ENCODE measurements around the gene B4GALT2.

The B4GALT2 gene

DNA sequence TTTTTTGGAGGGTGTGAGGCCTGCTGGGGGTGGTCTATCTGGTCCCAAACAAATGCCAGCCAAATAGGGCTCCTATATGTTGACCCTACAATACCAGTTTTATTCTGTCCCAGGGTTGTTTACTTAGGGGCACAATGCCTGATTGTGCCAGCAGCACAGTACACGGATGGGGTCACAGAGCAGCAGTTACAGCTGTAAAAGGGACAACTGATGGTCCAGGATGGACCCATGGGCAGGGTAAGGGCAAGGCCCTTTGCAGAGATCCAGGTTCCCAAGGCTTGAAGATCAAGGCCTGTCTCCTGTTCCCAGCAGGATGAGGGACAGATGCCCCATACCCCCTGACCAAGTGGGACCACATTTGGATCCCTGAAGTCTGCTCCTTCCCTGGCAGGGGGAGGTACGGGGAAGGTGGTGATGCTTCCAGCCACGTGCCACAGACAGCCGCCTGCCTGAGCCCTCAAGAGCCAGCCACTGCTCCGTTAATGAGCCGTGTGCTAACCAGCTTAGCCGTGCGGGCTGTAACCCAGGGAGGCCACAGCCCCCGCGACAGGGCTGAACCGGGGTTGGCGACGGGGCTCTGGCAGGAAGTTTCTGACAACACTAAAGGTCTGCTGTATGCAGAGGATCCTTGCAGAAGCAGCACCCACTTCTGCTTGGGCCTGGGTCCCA is 34.1 kb downstream of the B4GALT2 start:
- no peak for DNase-seq

DNA sequence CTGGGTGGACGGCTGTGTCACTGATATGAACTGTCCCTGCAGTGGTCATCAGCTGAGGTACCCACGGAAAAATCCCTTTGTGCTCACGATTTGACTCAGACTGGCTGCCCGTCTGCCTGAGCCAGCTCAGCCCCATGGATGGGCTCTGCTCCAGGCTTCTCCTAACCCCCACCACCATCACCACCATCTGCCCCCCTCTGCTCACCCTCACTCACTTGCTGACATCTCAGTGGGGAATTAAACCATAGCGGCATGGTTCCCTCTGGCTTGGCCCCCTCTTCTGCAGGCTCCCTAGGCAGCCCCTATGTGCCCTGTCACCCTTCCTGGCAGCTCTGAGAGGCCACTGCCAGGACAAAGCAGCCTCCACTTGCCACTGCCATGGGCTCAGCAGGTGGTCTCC is 34.9 kb downstream of the B4GALT2 start:
- no peak for DNase-seq

DNA sequence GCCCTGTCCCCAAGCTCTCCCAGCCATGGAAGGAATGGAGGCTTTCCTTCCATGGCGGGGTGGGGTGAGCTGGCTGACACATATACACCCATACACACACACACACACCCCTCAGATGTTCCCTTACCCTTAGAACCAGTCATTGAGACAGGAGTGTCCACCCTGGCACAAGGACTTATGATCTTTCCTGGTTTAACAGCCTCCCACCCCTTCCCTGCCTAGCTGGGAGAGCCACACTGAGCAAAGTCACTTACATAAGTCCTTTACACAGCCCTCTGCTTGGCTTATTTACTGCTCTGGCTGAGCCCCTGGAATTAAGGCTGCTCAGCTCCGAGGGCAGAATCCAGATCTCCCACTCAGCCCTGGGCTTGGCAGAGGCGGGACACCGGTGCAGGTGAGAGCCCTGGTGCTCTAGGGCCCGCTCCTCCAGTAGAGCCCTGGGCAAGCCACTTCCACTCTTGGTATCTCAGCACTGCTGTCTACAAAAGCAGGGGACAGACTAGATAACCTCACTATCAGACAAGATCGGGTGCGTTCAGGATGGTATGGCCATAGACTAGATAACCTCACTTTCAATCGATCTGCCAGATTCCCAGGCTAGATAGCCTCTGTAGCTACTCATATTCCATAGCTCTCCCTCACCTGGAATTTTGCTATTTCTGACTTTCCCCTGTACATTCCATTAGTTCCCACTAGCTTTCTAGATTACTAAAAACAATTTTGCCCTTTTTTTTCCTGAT is 35.5 kb downstream of the B4GALT2 start:
- DNase-seq = no peak

DNA sequence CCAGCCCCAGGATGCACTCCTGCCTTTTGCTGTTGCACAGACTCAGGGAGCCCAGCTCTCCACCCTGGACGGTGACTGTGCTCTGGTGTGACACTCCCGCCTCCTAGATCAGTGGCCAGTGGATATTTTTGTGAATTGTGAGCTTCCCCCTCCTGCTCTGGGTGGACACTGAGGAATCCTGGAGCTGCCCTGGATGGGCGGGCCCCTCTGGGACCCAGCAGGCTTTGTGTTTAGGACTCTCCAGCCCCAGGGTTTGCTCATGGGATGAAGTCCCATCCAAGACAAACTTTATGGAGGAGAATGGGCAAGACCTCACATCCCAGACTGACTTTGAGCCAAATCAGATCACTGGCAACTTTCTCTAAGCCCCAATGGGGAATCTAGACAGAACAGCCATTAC is 36.2 kb downstream of the B4GALT2 start:
- DNase-seq = no peak

DNA sequence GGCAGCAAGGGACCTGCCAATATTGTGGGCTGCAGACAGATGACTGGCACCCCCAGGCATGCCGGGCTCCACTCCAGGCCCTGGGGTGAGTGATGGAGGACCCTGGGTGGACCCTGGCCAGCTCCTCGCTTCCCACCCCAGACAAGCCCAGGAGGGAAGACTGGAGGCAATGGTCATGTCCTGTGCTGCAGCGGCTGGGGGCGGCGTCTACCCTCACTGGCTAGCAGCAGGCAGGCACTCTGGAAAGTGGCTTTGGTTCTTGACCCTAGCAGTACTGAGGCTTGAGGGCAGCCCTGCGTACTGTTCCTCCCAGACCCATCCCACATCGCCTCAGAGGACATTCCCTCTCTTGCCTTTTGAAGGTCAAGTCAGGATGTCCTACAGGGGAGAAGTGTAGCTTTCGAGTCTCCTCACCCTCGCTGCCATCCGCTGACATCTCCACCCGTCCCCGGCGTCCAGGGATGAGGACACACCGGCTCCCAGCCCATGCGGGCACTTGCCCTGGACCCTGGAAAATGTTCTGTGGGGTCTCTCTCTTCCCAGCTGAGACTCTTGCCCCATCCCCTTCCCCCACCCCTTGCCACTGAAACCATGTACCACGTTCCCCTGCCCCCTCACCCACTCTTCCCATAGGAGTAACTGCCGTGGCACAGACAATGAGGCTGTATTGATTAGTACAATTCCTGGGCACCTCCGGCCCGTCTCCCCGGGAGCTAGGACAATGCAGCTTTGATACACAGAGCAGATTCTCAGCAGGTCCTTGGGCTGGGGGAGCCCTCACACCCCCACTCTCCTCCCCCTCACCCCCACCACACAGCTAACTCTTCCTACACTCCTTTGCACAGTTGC is 37.3 kb downstream of the B4GALT2 start:
- no peak for DNase-seq

DNA sequence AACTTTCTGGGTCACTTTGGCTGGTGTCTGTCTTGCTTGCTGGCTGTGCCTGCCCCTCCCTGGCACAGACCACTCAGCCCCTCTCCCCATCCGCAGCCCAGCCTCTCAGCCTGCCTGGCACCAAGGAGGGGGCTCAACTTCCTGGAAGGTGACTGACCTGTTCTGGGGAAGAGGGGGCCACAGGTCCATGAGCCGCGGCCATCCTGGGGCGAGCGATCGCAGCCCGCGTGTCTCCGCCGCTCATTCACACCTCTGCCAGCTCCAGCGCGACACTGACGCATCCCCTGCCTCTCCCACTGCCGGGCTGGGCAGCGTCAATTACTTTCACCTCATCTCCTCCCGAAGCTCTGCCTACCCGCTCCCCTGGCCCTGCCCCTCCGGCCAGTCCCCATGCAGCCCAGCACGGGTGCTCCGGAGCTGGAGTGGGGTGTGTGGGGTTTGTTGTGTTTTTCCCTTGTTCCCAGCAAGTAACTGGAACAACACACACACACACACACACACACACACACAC is 37.9 kb downstream of the B4GALT2 start:
- DNase-seq = no peak

DNA sequence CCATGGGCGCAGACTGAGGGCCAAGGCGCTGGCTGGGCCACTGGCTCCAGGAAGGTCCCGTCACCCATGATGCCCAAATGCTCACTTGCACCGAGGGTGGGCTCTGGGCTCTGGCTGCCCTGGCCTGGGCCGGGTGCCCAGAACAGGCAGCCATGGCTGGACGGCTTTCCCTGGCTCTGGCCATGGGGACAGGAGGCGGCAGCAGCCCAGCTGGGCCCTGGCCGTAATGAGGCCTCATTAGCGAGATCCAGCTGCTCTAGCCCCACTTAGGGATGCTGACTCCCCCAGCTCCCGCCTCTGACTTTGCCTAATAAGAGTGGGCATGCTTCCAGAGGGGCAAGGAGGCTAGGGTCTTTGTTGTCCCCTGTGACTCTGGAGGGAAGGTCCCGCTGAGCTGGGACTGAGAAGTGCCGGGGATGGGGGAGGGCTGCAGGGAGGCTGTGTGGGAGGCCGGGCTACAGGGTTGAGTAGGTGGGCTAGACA is 40.5 kb downstream of the B4GALT2 start:
- no peak for DNase-seq

DNA sequence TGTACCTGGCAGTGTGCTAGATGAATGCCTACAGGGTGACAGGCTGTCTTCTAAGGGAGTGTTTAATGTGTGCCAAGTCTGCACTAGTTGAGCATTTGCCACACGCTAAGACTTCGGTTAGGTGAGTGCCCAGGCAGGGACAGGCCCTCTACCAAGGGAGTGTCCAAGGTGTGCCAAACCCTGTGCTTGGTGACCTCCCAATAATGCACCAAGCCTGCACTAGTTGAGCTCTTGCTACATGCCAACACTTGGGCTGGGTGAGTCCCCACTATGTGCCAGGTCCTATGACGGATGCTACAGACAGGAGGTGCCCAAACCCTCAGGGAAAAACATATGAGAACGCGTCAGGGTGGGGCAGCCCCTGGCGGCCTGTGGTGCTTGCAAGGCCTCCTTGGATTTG is 41.5 kb downstream of the B4GALT2 start:
- DNase-seq = no peak

DNA sequence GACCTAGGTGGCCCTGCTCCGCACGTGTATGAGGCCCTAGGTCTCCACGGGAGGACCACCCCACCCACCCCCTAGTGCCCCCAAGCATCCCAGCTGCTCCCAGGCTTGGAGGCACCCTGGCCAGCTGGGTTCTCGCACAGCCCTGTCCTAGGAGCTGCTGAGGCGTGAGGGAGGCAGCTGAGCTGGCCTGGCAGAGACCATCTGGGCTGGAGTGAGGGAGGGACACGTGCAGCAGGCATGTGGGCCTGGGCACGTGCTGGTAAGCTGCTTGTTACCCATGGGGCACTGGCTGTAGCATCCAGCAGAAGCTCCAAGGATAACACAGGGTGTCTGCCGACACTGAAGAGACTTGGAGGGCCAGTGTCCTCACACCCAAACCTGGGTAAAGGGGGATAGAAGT is 42.1 kb downstream of the B4GALT2 start:
- DNase-seq = no peak

DNA sequence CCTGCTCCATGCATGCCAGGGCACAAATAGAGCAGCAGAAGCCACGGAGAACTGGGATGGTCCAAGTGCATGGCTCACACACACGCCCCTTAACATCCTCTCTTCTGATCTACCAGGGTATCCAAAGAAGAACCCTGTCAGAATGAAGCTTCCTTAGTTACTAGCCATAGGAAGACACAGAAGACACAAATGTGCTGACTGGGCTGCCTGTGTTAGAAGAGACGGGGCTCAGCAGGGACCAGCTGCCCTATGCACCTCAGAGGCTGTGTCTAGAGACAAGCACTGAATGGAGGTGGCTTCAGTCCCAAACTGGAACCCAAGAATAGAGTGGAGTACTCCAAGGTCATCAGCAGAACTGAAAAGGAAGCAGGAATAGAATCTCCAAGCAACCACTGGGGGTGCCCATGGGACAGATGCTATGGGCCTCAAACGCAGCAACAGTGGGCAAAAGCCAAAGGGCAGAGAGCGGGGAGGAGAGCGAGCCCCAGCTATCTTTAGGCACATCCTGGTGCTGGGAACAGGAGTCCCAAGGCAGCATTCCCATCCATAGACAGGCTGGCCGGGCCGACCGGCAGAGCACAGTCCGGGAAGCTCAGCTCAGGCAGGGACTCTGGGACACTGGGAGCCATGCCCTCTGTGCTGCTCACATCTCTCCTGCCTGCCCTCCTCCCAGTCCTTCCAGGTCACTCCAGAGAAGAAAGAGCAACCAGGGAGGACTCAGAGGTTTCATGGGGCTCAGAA is 42.7 kb downstream of the B4GALT2 start:
- DNase-seq = no peak

DNA sequence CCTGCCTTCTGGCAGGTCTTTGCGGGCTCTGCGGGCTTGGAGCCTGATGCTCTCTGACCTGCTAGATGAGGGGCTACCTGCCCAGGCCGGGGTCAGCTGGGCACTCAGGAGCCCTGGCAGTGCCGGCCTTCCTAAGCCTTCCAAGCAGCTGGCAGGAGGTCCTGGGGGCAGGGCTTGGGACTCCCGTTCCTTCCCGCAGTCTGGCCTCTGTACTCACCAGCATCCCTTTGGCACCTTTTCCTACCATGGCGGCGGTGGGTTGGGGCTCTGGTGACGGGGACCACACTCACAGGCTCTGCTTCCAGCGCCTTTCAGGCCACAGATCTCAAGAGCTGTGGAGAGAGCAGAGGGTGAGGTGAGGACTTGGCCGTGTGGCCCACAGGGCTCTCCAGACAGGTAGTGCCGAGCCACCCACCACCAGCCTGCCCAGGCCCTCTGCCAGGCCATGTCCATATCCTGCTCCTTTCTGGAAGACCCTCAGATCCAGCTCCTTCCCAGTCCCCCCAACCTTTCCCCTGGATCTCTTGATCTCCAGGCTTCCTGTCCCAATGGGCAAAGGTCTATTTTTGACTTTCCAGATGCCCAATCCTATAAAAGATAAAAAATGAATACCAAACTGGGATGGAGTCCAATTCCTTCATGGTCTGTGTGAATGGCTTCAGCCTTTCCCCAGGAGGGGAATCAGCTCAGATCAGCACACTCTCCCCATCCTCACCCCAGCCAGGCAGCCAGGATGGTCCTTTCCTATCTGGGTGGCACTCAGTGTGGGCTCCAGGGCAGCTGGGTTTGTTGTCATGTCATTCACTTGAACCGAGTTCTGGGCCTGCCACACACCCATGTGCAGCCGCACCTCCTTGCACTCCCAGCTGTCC is 45.3 kb downstream of the B4GALT2 start:
- DNase-seq = no peak

DNA sequence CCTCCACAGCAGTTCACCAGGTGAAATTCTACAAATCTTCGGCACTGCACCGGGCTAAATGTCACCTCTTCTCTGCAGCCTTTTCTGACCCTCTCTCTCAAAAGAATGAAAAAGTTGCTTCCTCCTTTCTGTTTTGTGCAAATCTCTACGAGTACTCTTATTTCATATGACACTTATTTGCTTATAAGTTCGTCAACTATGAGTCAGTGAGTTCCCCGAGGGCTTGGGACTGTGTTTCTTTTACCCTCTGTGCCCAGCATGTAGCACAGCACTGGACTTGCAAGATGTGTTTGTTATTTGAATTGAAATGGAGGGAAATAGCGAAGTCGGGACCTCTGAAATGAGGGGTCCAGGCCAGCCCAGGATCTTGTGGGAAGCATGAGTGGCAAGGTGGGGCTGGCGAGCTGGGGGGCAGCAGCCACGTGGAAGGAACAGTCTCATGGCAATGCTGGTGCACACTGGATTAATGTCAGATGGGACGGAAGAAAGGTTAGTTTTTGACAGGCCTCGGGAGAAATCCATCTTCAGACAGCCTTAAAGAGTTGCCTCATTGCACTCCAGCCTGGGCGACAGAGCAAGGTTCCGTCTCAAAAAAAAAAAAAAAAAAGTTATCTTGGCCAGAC is 46.0 kb downstream of the B4GALT2 start:
- no peak for DNase-seq

DNA sequence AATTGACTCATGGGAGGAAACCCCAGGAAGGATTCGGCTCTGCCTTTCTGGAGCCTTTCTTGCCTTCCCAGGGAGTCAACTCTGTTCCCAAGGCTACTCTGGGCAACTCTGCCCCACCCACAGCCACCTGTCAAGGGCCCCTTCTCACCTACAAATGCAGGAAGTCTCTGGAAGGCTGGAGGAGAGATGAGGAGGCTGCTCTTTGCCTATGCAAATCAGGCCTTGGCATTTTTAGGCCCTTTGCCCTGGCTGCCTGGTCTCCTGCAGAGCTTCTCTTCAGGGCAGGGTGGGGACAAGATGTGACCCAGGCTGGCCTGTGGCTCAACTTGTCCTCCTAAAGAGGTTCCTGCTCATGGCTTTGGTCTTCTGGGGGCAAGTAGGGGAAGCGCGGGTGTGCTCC is 46.8 kb downstream of the B4GALT2 start:
- no peak for DNase-seq

DNA sequence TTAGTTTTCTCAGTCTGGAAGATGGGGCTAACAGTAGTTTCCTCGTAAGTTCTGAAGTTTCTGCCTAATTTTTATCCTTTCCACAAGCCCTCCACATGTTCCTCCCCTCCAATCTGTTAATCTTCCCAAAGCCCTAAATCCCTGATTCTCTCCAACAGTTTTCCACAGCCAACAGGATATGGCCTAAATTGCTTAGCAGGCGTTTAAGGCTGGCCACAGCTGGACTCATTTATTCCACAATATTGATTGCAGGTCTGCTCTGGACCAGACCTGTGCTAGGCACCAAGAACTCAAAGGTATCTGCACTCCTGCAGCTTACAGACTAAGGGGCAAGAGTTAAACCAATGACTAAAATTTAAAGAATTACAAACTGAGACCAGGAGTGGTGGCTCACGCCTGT is 48.3 kb downstream of the B4GALT2 start:
- DNase-seq = no peak

DNA sequence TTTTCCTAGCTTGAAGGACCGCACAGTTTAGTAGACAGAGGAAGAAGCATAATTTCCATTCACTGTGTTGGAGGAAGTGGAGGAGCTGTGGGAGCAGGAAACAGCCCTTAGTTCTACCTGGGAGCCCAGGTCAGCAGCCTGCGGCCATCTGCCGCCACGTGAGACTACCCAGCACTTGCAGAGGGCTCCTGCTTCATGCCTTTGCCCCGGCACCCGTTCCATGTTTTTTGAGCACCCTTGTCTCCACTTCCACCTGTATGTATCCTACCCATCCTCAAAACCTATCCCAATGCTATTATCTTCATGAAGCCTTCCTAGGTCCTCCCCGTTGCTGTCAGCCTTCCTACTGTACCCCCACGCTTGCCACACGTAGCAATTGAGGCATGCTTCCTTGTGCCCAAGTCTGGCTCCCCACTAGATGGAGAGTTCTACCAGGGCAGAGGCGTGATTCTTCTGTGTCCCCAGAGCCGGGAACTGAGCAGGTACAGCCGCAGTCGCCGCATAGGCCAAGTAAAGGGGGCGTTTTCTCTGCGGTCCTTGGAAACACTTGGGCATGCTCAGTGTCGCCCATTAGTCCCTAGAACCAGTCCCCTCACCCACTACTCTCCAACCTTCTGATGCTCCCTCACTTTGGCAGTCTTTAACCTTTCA is 50.4 kb downstream of the B4GALT2 start:
- DNase-seq = no peak

DNA sequence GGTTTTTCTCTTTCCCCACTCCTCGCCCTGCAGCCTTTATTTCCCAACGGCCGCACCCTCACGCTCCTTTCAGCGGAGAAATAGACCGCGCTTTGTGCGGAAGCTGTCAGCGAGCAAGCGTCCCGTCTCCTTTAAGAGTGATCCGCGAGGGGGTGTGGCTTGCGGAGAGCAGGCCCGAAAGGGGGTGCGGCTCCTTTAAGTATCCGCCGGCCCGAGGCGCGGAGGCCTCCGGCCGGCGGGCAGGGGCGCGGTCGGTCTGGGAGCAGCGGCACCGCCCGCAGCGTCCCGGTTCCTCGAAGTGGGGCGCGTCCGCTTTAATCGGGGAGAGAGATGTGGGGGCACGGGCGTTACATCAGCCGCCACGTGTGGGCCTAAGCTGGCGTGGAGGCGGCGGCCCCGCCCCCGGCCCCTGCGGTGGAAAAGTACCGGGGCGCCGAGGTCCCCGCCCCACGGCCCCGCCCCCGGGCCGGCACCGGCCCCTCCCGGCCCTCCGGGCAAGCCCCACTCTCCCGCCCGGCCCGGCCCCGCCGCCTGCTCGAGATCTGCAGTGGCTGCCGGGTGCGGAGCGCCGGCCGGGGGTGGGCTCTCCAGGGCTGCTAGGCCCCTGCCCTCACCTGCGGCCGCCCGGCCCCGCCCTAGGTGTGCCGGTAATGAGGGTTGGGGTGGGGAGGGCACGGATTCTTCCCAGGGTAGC is 51.0 kb downstream of the B4GALT2 start:
- peak; percentile 92 for DNase-seq

DNA sequence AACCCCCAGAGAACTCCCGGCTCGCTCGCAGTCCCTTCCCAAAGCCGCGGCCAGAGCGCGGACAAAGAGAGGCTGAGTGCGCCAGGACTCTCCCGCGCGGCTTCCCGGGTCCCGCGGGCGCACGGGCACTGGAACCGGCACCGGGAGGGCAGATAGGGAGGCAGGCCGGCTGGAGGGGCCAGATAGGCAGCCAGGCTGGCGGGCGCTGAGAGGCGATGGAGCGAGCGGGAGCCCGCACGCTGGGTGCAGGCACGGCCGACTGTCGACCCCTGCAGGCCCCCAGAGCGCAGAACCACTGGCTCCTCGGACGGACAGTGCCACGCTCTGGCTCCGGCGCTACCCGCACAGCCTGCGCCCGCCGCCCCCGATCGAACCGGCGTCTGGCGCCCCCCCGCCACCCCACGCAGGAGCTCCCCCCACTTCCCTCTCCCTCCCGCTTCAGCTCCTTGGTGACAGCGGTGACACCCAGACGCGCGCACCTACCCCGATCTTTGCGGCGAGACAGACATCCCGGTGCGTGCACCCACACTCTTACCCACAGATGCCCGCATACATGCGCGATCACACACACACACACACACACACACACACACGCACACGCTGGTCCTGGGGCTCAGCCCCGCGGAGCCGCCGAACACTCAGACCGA is 51.7 kb downstream of the B4GALT2 start:
- peak; percentile 41 for DNase-seq

DNA sequence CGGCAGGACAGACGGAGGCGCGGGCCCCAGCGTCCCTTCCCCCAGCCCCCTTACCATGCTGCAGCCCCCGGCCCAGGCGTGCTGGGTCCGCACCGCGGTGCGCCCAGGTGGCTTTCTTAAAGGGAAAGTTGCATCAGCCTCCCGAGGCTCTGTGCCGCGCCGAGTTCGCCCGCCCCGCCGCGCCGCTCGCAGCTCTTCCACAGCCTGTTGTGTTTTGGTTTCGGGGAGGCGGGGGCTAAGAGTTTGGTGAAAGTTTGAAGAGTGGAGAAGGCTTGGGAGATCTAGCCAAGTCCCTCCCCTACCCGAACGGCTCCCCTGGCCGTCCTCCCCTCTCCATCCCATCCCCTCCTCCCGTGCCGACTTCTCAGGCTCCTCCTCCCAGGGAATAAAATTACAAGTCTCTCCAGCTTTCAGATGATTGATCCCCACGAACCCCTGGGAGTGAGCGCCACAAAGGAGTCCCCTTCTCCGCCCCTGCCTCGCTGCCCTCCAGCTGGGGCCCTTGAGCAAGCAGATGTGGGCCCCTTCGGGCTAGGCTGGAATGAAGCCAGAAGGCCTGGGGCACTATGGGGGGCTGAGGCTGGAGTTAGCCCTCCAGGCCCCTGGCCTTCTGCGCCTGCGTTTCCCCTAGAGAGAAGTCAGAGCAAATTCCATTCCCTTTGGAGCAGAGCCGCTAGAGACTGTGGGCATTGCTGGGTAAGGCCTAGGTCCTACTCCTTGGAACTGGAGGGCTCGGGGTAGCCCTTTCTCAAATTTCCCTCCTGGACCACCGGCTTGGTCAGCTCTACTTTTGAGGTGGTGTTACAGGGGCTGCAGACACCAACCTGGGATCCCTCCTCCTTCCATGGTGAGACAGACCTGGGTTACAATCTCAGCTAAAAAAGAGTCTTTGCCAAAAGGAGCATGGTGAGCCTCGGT is 52.5 kb downstream of the B4GALT2 start, which contains the start of gene SLC6A9:
Gene SLC6A9, minus strand, starts transcription at position 211 of the 918 bp plus-strand sequence. CDS start 7,185 bp downstream, outside the sequence.
- peak; percentile 45 for DNase-seq

All from activated CD4-positive, alpha-beta T cell treated with anti-CD3 and anti-CD28 coated beads, Interleukin-2, Interleukin-6, amounts not matched to agents 100 ng/mL and 50 ng/mL, durations not matched to agents 16 hours and 8 hours (primary cell).